ENCODE data around the gene SLC17A1. TPM values are rescaled to one million over a fixed set of nuclear protein-coding genes. Genes with fewer than 3 reads are reported as not detected.

The SLC17A1 gene
- total RNA-seq, 2 experiments from 2014 or later, result not detected

DNA sequence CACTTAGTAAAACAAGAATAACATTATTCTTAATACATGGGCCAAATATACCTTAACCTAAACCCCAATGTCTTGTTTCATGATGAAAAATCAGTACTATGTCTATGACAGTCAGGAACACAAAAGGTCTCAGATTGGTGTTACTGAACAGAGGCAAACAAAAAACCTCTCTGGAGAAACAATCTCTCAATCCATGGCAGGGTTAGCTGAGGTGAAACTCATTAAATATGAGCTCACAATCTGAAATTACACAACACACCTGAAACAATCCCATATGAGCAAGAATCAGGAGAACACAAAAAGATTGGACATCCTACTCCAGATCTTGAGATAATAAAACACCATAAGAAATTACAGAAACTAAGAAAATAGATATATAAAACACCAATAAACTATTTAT lies 83.8 kb downstream of the SLC17A1 start:
- Mint-ChIP-seq H3K27me3 (no peaks in the 10 kb centered on the region), H3K36me3 (ENCODE audit: low read depth) (no peaks in the 10 kb centered on the region), H3K27ac (no peak overlapping the region), H3K9me3 (no peaks in the 10 kb centered on the region), H3K4me3 (no peak overlapping the region), H3K4me1 (no peaks in the 10 kb centered on the region)
- no peak for DNase-seq
- ChIA-PET POLR2A (no interaction called here), CTCF (no interaction called here)

DNA sequence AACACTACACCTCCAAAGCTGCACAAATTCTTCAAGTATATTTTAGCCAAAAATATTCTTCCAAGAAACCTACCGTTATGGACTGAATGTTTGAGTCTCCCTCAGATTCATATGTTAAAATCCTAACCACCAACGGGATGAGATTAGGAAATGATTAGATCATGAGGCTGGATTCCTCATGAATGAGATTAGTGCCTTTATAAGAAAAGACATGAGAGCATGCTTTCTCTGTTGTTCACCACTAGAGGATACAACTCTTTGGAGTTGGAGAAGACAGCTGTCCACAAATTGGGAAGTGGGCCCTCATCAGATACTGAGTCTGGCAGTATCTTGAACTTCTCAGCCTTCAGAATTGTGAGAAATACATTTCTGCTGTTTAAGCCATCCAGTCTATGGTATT lies 84.4 kb downstream of the SLC17A1 start:
- Mint-ChIP-seq H3K27ac (no peak overlapping the region), H3K27me3 (no peaks in the 10 kb centered on the region), H3K36me3 (ENCODE audit: low read depth) (no peaks in the 10 kb centered on the region), H3K4me3 (no peak overlapping the region), H3K9me3 (no peaks in the 10 kb centered on the region), H3K4me1 (no peaks in the 10 kb centered on the region)
- POLR2A ChIA-PET, result no interaction called here
- CTCF ChIA-PET, result interaction anchor here (0.6 kb wide), 1 partner anchor 69 kb away, joined by 3 read pairs; no protein-coding TSS in a partner anchor
- no peak for DNase-seq

DNA sequence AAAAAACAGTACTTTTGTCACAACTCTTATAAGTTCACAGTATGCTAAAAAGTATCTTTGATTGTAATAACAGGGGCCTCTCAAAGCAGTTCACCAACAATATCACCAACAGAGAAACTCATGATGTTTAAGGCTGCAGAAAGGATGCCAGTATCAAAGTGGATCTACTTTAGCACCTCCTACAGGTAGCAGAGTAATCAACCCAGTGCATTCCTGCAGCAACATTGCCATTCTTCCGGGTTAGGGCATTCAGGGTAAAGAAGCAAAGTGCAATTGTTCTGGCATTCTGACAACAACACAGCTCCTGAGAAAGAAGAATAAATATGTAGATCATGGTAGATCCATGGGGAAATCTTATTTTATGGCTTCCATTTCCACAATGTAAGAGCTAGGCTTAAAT lies 84.9 kb downstream of the SLC17A1 start:
- H3K4me1 Mint-ChIP-seq, result no peaks in the 10 kb centered on the region
- H3K27me3 Mint-ChIP-seq, result no peaks in the 10 kb centered on the region
- no peak for DNase-seq
- ChIA-PET POLR2A (no interaction called here), CTCF (interaction anchor here (0.6 kb wide), 1 partner anchor 70 kb away, joined by 3 read pairs; no protein-coding TSS in a partner anchor)
- no peak overlapping the region for H3K27ac Mint-ChIP-seq
- H3K36me3 Mint-ChIP-seq (ENCODE audit: low read depth), result no peaks in the 10 kb centered on the region
- H3K4me3 Mint-ChIP-seq, result no peak overlapping the region
- H3K9me3 Mint-ChIP-seq, result no peaks in the 10 kb centered on the region

DNA sequence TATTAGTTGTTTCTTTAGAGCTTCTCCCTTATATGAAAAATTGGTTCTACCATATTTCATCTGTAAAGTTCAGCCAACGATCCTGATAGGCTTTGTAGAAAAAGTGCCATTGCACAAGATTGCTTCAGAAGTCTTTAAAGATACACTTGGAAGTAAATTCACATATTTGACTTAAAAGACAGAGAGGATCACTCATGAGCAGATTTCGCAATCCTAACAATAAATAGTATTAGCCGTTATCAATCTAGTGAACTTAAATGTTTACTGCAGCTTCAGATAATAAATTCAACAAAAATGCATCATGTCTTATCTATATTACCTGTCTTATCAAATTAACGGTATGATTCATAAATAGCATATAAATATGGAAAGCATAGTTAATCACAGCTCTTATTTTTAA lies 86.0 kb downstream of the SLC17A1 start:
- Mint-ChIP-seq H3K27me3 (no peaks in the 10 kb centered on the region), H3K27ac (no peak overlapping the region), H3K9me3 (peaks cover under 1% of the 10 kb centered on the region), H3K36me3 (ENCODE audit: low read depth) (no peaks in the 10 kb centered on the region), H3K4me1 (no peaks in the 10 kb centered on the region), H3K4me3 (no peak overlapping the region)
- DNase-seq, result no peak
- ChIA-PET POLR2A (no interaction called here), CTCF (interaction anchor here (0.8 kb wide), 1 partner anchor 77 kb away, joined by 3 read pairs; no protein-coding TSS in a partner anchor)

DNA sequence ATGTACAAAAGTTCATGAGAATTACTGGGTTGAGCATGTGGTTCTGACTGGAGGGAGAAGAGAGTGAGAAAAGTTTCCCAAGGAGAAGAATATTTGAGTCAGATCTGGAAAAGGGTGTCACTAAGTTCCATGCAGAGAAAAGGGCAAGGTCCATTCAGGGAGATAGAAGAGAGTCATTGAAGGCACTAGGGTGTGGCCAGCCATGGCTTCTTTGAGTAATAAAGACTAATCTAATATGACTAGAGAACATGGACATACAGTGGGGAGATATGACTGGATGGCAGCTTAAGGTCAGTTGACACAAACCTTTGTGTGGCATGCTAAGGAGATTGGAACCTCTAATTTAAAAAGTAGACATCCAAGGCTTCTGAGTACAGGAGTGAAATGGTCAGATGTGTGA lies 88.0 kb downstream of the SLC17A1 start:
- ChIA-PET POLR2A (no interaction called here), CTCF (no interaction called here)
- H3K4me1 Mint-ChIP-seq, result no peaks in the 10 kb centered on the region
- H3K4me3 Mint-ChIP-seq, result no peak overlapping the region
- peaks cover 3% of the 10 kb centered on the region for H3K9me3 Mint-ChIP-seq
- peaks cover 7% of the 10 kb centered on the region for H3K27me3 Mint-ChIP-seq
- no peaks in the 10 kb centered on the region for H3K36me3 Mint-ChIP-seq (ENCODE audit: low read depth)
- no peak for DNase-seq
- no peak overlapping the region for H3K27ac Mint-ChIP-seq

DNA sequence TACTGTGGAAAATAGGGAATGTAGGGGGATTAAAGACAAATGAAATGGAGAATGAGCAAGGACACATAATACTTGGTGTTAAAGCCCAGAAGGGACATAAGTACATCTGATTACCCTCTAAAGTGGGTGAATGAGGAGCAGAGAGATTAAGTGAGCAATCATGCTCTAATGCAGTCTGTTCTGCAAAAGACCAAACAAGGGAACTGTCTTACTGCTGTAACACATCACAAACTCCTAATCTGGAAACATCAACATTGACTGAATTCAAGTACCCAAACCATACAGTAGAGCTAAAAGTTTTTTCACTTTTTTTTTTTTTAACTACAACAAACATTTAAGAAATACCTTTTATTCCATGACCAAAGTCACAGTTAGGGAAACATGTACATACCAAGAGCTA lies 96.6 kb downstream of the SLC17A1 start:
- Mint-ChIP-seq H3K27ac (no peak overlapping the region), H3K4me3 (no peak overlapping the region), H3K4me1 (no peaks in the 10 kb centered on the region), H3K27me3 (peaks cover 56% of the 10 kb centered on the region), H3K9me3 (peaks cover 21% of the 10 kb centered on the region), H3K36me3 (ENCODE audit: low read depth) (no peaks in the 10 kb centered on the region)
- DNase-seq, result no peak
- CTCF ChIA-PET, result interaction anchor here (0.9 kb wide), 1 partner anchor 82 kb away, joined by 3 read pairs; no protein-coding TSS in a partner anchor
- POLR2A ChIA-PET, result no interaction called here

Other genes with a start within 250 kb of the SLC17A1 start
- gene SCGN, start 179.8 kb downstream of the SLC17A1 start, total RNA-seq, result not detected
- gene SLC17A4, start 77.3 kb downstream of the SLC17A1 start, total RNA-seq, result not detected
- under 1 TPM; 0.62 to 0.75 TPM for gene SLC17A3, start 42.2 kb upstream of the SLC17A1 start, total RNA-seq
- not detected for gene SLC17A2, start 98.6 kb upstream of the SLC17A1 start, total RNA-seq
- gene TRIM38, start 130.8 kb upstream of the SLC17A1 start, total RNA-seq, result 10 to 100 TPM; 25.4 to 27.6 TPM